Ishikawa (cell line): ENCODE results near the gene HOXC9.

Experiments
- CEBPB ChIP-seq: IDR thresholded peaks from 2 replicates; pipeline ENCODE4 v1.6.1; 2012
- CREB1 ChIP-seq: IDR thresholded peaks from 2 replicates; pipeline ENCODE4 v1.6.1; 2012; ENCODE audit warnings: low read depth
- EGR1 ChIP-seq: IDR thresholded peaks from 2 replicates; pipeline ENCODE4 v1.6.1; 2012
- EP300 ChIP-seq: IDR thresholded peaks from 2 replicates; pipeline ENCODE4 v1.6.1; 2012; ENCODE audit warnings: borderline replicate concordance
- FOXM1 ChIP-seq: IDR thresholded peaks from 2 replicates; pipeline ENCODE4 v1.6.1; 2012; ENCODE audit warnings: low read depth, borderline replicate concordance
- MAX ChIP-seq: IDR thresholded peaks from 2 replicates; pipeline ENCODE4 v1.6.1; 2012
- NFIC ChIP-seq: IDR thresholded peaks from 2 replicates; pipeline ENCODE4 v1.6.1; 2012
- RAD21 ChIP-seq: IDR thresholded peaks from 2 replicates; pipeline ENCODE4 v1.6.1; 2012; ENCODE audit warnings: low read depth
- TAF1 ChIP-seq: IDR thresholded peaks from 2 replicates; pipeline ENCODE4 v1.6.1; 2012; ENCODE audit warnings: low read depth, mild to moderate bottlenecking
- TCF12 ChIP-seq: IDR thresholded peaks from 2 replicates; pipeline ENCODE4 v1.6.1; 2012; ENCODE audit warnings: low read depth
- TEAD4 ChIP-seq: IDR thresholded peaks from 2 replicates; pipeline ENCODE4 v1.6.1; 2012
- YY1 ChIP-seq: IDR thresholded peaks from 2 replicates; pipeline ENCODE4 v1.6.1; 2012; ENCODE audit warnings: low read depth
- ZBTB7A ChIP-seq: IDR thresholded peaks from 2 replicates; pipeline ENCODE4 v1.6.1; 2012; ENCODE audit warnings: low read depth
- TF ChIP-seq, protein P1 (sequence below): IDR thresholded peaks from 2 replicates; pipeline ENCODE4 v1.6.1; 2012; ENCODE audit warnings: low read depth, mild to moderate bottlenecking
- TF ChIP-seq, protein P2 (sequence below): IDR thresholded peaks from 2 replicates; pipeline ENCODE4 v1.6.1; 2012

The HOXC9 gene

DNA sequence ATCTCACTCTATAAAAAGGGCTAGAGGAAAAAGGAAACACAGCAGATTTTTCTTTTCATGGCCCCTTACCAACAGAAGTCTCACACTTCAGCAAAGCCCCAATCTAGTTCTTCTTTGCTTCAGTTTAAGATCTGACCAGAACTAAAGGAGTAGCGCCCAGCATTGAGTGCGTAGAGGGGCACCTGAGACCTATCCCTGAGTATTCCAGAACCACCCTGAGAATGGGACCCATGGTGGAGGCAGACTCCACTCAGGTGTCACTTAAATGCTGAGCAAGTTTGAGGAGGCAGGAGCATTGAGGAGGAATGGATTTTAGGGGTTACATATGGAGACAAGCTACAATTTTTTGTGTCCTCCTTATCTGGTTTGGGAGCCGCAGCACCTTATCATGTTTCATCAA, 28.8 kb upstream of the HOXC9 start:
- TF ChIP-seq, protein P1, sequence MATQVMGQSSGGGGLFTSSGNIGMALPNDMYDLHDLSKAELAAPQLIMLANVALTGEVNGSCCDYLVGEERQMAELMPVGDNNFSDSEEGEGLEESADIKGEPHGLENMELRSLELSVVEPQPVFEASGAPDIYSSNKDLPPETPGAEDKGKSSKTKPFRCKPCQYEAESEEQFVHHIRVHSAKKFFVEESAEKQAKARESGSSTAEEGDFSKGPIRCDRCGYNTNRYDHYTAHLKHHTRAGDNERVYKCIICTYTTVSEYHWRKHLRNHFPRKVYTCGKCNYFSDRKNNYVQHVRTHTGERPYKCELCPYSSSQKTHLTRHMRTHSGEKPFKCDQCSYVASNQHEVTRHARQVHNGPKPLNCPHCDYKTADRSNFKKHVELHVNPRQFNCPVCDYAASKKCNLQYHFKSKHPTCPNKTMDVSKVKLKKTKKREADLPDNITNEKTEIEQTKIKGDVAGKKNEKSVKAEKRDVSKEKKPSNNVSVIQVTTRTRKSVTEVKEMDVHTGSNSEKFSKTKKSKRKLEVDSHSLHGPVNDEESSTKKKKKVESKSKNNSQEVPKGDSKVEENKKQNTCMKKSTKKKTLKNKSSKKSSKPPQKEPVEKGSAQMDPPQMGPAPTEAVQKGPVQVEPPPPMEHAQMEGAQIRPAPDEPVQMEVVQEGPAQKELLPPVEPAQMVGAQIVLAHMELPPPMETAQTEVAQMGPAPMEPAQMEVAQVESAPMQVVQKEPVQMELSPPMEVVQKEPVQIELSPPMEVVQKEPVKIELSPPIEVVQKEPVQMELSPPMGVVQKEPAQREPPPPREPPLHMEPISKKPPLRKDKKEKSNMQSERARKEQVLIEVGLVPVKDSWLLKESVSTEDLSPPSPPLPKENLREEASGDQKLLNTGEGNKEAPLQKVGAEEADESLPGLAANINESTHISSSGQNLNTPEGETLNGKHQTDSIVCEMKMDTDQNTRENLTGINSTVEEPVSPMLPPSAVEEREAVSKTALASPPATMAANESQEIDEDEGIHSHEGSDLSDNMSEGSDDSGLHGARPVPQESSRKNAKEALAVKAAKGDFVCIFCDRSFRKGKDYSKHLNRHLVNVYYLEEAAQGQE = no peak
- no peak for TF ChIP-seq ZBTB7A
- TF ChIP-seq EGR1 = no peak
- TF ChIP-seq CEBPB = no peak
- TF ChIP-seq YY1 = no peak
- no peak for TF ChIP-seq FOXM1
- TF ChIP-seq, protein P2, sequence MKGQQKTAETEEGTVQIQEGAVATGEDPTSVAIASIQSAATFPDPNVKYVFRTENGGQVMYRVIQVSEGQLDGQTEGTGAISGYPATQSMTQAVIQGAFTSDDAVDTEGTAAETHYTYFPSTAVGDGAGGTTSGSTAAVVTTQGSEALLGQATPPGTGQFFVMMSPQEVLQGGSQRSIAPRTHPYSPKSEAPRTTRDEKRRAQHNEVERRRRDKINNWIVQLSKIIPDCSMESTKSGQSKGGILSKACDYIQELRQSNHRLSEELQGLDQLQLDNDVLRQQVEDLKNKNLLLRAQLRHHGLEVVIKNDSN = no peak
- TF ChIP-seq TAF1 = no peak
- no peak for TF ChIP-seq TCF12
- no peak for TF ChIP-seq TEAD4
- no peak for TF ChIP-seq EP300
- TF ChIP-seq RAD21 = no peak
- no peak for TF ChIP-seq MAX
- TF ChIP-seq CREB1 = no peak
- TF ChIP-seq NFIC = no peak

DNA sequence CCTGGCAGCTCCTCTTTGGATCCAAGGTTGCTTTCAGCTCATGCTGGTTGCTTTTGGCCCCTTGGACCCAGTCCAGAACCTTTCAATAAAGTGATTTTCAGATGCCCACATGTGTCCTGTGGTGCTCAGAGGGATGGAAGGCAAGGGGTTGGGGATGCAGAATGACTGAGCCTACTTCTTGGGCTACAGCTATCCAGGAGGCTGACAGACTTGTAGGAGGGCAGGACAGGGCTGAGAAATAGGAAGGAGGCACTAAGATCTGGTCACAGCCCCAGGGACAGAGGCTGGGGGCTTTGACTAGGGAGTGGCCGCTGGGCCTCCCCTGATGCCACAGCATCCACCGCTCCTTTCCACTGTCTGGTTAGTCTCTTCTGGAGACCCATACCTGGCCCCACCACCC, 28.3 kb upstream of the HOXC9 start:
- TF ChIP-seq TEAD4 (no peak), NFIC (no peak), FOXM1 (no peak), MAX (no peak), TAF1 (no peak), CREB1 (no peak), EP300 (no peak)

DNA sequence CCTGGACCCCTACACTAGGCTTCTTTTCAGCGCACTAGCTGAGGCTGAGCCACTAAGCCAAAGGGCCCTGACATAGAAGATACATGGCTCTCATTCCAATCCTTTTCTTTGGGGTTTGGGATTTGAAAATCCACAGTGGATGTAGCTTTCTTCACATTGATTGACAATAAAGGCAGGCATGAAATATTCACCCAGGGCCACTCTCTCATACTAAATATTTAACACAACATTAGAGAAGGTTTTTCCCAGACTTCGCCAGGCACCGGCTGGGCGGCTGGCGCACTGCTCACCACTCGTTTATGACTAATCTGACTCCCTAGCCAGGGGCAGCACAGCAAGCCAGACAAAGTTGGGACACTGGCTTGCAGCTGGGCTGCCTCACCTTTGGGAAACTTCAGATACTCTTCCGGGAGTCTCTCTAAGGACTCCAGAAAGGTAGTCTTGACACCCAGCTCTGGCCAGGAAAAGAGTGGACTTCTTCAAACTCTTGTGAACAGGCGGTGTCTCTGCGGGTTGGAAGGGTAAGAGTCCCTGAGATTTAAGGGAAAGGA, 27.7 kb upstream of the HOXC9 start:
- TF ChIP-seq TEAD4 (no peak), EP300 (no peak), NFIC (no peak), TCF12 (no peak), CREB1 (no peak), EGR1 (no peak), TAF1 (no peak), CEBPB (no peak), MAX (no peak), ZBTB7A (no peak), FOXM1 (no peak)
- TF ChIP-seq, protein P1 = no peak
- TF ChIP-seq, protein P2 = no peak

GRCh38 chr12:53972722-53973235, 27.2 kb upstream of the HOXC9 start, which contains the start of gene HOXC11:
HOXC11 (plus strand) TSS chr12:53973126; CDS start chr12:53973242, 116 bp downstream.
- TF ChIP-seq RAD21 = no peak
- TF ChIP-seq NFIC = no peak
- no peak for TF ChIP-seq MAX
- TF ChIP-seq EGR1 = no peak
- no peak for TF ChIP-seq CEBPB
- TF ChIP-seq CREB1 = no peak
- TF ChIP-seq TCF12 = no peak
- TF ChIP-seq TAF1 = no peak
- TF ChIP-seq EP300 = no peak
- TF ChIP-seq, protein P2 = no peak
- no peak for TF ChIP-seq TEAD4
- no peak for TF ChIP-seq YY1
- TF ChIP-seq ZBTB7A = no peak
